SIG-M5 treated with dmso at 0.1 percent for 504 hours (cell line): ENCODE data around the gene DAB2IP.

ENCODE experiments used
- DNase-seq: peaks from one replicate; lab custom pipeline; 2025; ENCODE audit not compliant: unreplicated experiment; lab: John Stamatoyannopoulos, UW

Gene DAB2IP

DNA sequence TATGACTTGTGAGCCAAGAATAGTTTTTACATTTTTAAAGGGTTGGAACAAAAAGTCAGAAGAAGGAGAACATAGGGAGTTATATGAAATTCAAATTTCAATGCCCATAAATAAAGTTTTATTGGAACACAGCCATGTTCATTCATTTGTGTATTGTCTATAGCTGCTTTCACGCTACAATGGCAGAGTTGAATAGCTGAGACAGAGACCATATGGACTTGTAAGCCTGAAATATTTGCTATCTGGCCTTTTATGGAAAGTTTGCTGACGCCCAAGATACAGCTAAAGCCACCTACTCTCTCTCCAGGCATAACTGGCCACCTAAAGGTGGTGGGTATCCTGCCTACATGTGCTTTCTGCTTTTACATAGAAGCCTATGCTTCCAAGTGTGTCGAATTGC is 10.9 kb downstream of the DAB2IP start:
- DNase-seq = no peak

DNA sequence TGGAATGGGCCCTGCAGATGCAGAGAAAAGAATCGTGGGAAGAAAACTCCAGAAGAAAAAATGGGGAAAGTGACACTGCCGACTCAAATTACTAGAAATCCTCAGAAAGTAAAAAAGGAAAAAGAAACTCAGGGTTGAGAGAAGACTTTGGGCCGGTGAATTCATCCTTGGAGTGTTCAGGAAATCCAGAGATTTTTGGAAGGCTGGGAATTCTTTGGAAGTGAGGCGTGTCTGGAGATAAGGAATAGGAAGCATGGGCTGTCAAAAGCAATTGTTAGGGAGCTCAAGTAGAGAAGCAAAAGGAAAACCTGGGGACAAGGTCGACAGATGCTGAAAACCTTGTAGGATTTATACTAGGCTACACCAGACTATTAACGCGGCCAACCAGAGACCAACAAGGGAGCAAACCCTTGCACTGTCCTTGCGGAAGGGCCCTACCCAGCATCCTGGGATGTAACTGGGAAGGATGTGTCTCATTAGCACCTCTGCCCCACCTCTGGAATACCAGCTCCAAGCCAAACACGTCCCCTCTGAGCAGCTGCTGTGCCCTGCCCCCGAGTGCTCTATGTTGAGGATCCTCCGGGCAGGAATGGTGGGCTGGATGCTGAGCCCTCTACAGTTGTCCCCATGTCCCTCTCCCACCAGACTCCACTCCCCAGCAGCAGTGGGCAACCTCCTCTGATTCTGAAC is 11.6 kb downstream of the DAB2IP start:
- no peak for DNase-seq

DNA sequence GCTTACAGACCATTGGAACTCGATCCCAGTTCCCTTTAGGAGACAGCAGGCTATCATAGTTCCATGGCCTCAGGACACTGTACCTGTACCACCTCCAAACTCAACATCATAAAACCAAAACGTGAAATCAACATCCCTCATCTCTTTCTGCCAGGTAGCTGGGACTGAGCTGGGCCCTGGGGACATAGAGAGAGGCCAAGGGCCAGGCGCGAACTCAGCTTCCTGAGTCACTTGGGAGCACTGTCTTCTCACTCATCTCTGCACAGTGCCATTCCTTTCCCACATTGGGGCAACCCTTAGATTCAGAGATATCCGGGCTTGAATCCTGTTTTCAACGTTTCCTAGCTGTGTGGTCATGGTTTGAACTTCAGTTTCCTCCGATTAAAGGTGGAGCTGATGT is 12.2 kb downstream of the DAB2IP start:
- DNase-seq = no peak

DNA sequence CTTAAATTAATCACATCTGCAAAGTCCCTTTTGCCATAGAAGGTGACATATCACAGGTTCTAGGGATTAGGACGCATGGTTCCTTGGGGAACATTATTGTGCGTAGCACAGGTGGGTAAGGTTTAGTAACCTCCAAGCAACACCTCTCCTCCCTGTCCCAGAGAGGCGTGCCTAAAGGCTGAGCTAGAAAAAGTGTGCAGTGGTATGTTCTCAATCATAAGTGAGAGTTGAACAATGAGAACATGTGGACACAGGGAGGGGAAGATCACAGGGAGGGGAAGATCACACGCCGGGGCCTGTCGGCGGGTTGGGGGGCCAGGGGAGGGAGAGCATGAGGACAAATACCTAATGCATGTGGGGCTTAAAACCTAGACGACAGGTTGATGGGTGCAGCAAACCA is 14.9 kb downstream of the DAB2IP start:
- DNase-seq = no peak

GRCh38 chr9:121667214-121667613 is 15.8 kb downstream of the DAB2IP start:
- no peak for DNase-seq

DNA sequence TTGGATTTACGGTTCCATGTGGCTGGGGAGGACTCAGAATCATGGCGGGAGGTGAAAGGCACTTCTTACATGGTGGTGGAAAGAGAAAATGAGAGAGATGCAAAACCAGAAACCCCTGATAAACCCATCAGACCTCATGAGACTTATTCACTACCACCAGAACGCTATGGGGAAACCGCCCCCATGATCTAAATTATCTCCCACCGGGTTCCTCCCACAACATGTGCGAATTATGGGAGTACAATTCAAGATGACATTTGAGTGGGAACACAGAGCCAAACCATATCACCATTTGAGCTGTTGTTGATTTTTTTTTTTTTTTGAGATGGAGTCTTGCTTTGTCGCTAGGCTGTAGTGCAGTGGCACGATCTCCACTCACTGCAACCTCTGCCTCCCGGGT is 16.5 kb downstream of the DAB2IP start:
- DNase-seq = no peak

- DNase-seq = no peak
Measured at GRCh38 chr9:121670431-121670830, 19.0 kb downstream of the DAB2IP start.

GRCh38 chr9:121671612-121672155 is 20.2 kb downstream of the DAB2IP start:
- DNase-seq = no peak

DNA sequence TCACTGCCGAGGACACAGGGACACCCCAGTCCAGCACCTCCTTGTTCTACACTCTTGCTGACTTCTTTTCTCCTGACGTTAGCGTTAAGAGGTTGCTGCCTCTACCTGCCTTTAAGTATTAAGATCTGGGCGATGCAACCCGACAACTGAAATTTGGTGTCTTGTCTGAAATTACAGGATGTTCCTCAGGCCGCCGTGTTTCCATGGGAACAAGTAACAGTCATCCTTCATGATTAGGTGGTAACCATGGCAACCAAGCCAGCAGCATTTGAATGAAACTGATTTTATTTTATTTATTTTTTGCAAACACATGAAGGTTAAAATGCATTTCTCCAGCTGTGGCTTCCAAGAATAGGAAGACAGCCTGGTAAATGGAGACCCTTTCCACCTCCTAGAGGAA is 20.8 kb downstream of the DAB2IP start:
- DNase-seq = no peak

DNA sequence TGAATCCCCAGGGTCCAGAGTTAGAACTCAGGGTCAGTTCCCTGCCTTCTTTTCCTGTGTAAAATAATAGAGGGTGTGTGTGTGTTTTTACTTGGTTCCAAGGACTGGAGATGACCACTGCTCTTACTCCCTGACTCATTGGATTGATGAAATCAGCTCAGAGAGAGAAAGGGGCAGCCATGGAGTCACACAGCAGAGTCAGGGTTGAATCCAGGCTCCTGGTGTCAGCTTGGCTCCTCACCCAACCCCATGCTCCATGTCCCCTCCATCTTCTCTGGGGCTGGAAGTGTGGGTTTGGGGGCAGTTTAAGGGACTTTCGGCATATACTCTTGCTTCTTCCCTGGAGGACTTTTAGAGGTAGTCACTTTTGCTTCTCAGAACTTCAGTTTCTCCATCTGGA is 21.6 kb downstream of the DAB2IP start:
- no peak for DNase-seq

DNA sequence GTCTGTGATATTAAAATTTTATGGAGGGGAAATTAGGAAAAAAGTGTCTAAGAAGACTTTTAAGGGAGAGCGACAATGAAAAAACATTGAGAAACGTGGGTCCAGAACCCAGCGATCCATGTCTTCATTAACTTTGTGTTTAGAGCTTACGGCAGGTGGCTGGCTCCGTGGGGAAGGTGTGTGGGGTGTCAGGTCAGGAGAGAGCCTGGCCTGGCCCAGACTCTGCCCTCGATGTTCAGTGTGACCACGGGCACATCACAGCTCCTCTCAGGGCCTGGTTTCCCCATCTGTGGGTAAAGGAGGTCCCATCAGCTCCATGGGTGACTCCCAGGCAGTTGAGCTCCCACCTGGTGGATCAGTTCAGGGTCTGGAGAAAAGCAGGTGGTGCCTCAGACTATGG is 22.1 kb downstream of the DAB2IP start:
- DNase-seq = no peak

- no peak for DNase-seq
Measured at GRCh38 chr9:121674017-121674416, 22.6 kb downstream of the DAB2IP start.

DNA sequence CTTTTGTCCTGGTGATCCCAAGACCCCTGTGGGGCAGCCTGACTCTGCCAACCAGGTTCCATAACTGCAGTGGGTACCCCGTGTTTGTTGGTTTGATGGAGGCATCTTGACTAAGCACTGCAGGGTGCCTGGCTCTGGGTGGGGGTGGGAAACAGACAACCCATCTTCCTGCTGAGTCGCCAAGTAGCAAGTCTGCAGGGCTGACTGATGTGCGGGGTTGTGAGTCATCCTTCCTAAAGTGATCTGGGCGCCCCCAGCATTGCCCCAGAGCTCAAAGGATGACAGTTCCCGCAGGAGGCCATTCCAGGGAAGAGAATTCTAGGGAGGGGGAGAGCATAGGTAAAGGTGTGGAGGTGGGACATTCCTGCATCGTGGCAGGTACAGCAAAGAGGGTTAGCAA is 23.5 kb downstream of the DAB2IP start:
- no peak for DNase-seq

GRCh38 chr9:121675381-121675780 is 23.9 kb downstream of the DAB2IP start:
- no peak for DNase-seq

- DNase-seq = no peak
Measured at GRCh38 chr9:121675969-121676822, 24.8 kb downstream of the DAB2IP start.

GRCh38 chr9:121676926-121677325 is 25.5 kb downstream of the DAB2IP start:
- no peak for DNase-seq

DNA sequence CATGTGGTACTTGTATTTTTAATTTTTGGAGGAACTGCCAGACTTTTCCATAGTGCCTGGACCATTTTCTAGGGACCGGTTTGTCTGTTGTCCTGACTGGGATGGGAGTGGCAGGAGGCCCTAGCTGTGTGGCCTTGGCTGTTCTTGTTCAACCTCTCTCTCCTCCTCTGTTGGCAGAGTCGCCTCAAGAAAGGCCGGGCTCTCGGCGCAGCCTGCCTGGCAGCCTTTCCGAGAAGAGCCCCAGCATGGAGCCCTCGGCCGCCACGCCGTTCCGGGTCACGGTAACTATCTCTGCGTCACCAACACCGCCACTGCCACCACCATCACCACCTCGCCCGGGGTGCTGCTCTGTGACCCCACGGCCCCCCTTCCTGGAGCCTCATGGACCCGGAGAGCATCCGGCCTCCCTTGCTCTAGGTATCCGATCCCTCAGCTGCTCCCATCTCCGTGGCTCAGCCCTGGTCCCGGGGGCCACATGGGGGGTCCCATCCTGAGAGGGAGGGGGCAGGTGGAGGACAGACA is 27.1 kb downstream of the DAB2IP start:
- no peak for DNase-seq

GRCh38 chr9:121679901-121680635 is 28.6 kb downstream of the DAB2IP start:
- DNase-seq = no peak

- no peak for DNase-seq
Measured at GRCh38 chr9:121681404-121681803, 30.0 kb downstream of the DAB2IP start.

DNA sequence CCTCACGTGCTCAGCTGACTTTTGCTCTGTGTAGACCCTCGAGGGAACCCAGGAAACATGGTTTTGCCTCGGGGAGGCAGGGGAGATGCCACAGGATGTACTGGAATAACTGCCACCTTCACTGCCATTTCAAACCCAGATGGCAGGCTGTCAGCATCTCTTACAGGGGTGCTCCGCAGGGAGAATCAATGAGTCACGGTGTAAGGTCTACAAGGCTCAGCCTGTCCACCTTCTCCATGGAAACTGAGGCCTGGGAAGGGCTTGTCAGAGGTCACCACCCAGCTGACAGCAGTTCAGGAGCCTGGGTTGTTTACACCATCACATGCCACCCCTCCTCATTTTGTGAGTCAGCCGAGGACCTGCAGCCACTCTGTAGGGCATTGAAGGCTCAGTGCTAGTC is 30.8 kb downstream of the DAB2IP start:
- DNase-seq = no peak

GRCh38 chr9:121682926-121683515 is 31.6 kb downstream of the DAB2IP start:
- DNase-seq = no peak
